Measurements from ENCODE around the gene RGCC. TPM values are rescaled to one million over a fixed set of nuclear protein-coding genes. Genes with fewer than 3 reads are reported as not detected.

The RGCC gene
- polyA plus RNA-seq, 2 of the 4 experiments (the other 2 are of a cell fraction): 0.43 to 1.3 TPM

GRCh38 chr13:41455725-41456419 lies 1.5 kb upstream of the RGCC start:
- Histone ChIP-seq H3K4me3 (no peak overlapping the region), H3K27ac (no peak overlapping the region), H3K9me3 (no peaks in the 10 kb centered on the region), H3K4me2 (peak overlapping the region; percentile 38; the same call in 2 of the 3 replicates), H3K4me1 (no peaks in the 10 kb centered on the region)
- TF ChIP-seq BHLHE40 (IDR thresholded peaks at IDR 0.05; ENCODE audit: low read depth, low read length): no peak
- no peak for TF ChIP-seq EHF (CRISPR knock-in tag; IDR thresholded peaks at IDR 0.05)
- no peak for TF ChIP-seq HDAC2 (IDR thresholded peaks at IDR 0.05)
- TF ChIP-seq KDM1A (IDR thresholded peaks at IDR 0.05; ENCODE audit: low read depth): no peak
- TF ChIP-seq RCOR1 (IDR thresholded peaks at IDR 0.05; ENCODE audit: low read depth, low read length): no peak
- TF ChIP-seq HEYL (CRISPR knock-in tag; IDR thresholded peaks at IDR 0.05): no peak
- no peak for TF ChIP-seq ZFP36 (IDR thresholded peaks at IDR 0.05; ENCODE audit: borderline replicate concordance, partially characterized antibody)
- TF ChIP-seq POLR2AphosphoS2 (conservative IDR thresholded peaks at IDR 0.05; ENCODE audit: low read length): no peak
- TF ChIP-seq RFX5 (IDR thresholded peaks at IDR 0.05): no peak
- no peak for TF ChIP-seq EHMT2 (IDR thresholded peaks at IDR 0.05; ENCODE audit: low read depth)
- TF ChIP-seq FOSB (CRISPR knock-in tag; IDR thresholded peaks at IDR 0.05): no peak
- no peak for TF ChIP-seq KDM5A (IDR thresholded peaks at IDR 0.05)
- TF ChIP-seq PHF8 (IDR thresholded peaks at IDR 0.05; ENCODE audit: borderline replicate concordance, low read depth): no peak
- TF ChIP-seq CHD2 (IDR thresholded peaks at IDR 0.05; ENCODE audit: low read length, partially characterized antibody): no peak
- peak in 1 of 2 experiments; percentile 36 for DNase-seq (ENCODE audit: low read depth in 1 of 2, low spot score in 1 of 2)
- POLR2A ChIA-PET: no interaction called here
- CTCF ChIA-PET: no interaction called here
- WGBS (ENCODE audit: missing lambda C conversion rate): 39% methylated on average over 19 of the region's 19 CpGs
- FAIRE-seq: no peak
- peak in 1 of 2 experiments; percentile 28; a peak in 2 of 6 replicates for ATAC-seq

GRCh38 chr13:41457589-41458186 lies 338 bp downstream of the RGCC start:
- WGBS (ENCODE audit: missing lambda C conversion rate): 57% methylated on average over 10 of the region's 56 CpGs
- CTCF ChIA-PET: interaction anchor here (1.3 kb wide), 1 partner anchor 11 kb away, joined by 3 read pairs; no protein-coding TSS in a partner anchor
- peak in 1 of 2 experiments; percentile 13; a peak in 3 of 6 replicates for ATAC-seq

More at GRCh38 chr13:41457589-41458186, 338 bp downstream of the RGCC start:
- Histone ChIP-seq H3K4me3 (peak overlapping the region; percentile 62), H3K4me2 (peak overlapping the region; percentile 98), H3K4me1 (no peaks in the 10 kb centered on the region), H3K9me3 (no peaks in the 10 kb centered on the region), H3K27ac (peak overlapping the region; percentile 65 to 87)
- POLR2A ChIA-PET: no interaction called here
- no peak for TF ChIP-seq NPAS2 (CRISPR knock-in tag; IDR thresholded peaks at IDR 0.05; ENCODE audit: borderline replicate concordance)
- no peak for TF ChIP-seq BHLHE40 (IDR thresholded peaks at IDR 0.05; ENCODE audit: low read depth, low read length)
- no peak for TF ChIP-seq JUNB (IDR thresholded peaks at IDR 0.05)
- TF ChIP-seq ZFP36 (IDR thresholded peaks at IDR 0.05; ENCODE audit: borderline replicate concordance, partially characterized antibody): no peak
- no peak for TF ChIP-seq CHD2 (IDR thresholded peaks at IDR 0.05; ENCODE audit: low read length, partially characterized antibody)
- TF ChIP-seq JUN (IDR thresholded peaks at IDR 0.05): no peak
- TF ChIP-seq MYC (IDR thresholded peaks at IDR 0.05; ENCODE audit: borderline replicate concordance, low read length): no peak
- TF ChIP-seq HOXB13 (CRISPR knock-in tag; IDR thresholded peaks at IDR 0.05; ENCODE audit: low read depth): no peak
- TF ChIP-seq RCOR1 (IDR thresholded peaks at IDR 0.05; ENCODE audit: low read depth, low read length): no peak
- TF ChIP-seq RFX5 (IDR thresholded peaks at IDR 0.05): no peak
- TF ChIP-seq RNF2 (IDR thresholded peaks at IDR 0.05; ENCODE audit: borderline replicate concordance, low read depth): no peak
- TF ChIP-seq RARB (CRISPR knock-in tag; IDR thresholded peaks at IDR 0.05): no peak
- TF ChIP-seq, protein P1, sequence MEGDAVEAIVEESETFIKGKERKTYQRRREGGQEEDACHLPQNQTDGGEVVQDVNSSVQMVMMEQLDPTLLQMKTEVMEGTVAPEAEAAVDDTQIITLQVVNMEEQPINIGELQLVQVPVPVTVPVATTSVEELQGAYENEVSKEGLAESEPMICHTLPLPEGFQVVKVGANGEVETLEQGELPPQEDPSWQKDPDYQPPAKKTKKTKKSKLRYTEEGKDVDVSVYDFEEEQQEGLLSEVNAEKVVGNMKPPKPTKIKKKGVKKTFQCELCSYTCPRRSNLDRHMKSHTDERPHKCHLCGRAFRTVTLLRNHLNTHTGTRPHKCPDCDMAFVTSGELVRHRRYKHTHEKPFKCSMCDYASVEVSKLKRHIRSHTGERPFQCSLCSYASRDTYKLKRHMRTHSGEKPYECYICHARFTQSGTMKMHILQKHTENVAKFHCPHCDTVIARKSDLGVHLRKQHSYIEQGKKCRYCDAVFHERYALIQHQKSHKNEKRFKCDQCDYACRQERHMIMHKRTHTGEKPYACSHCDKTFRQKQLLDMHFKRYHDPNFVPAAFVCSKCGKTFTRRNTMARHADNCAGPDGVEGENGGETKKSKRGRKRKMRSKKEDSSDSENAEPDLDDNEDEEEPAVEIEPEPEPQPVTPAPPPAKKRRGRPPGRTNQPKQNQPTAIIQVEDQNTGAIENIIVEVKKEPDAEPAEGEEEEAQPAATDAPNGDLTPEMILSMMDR (IDR thresholded peaks at IDR 0.05): no peak
- TF ChIP-seq HEYL (CRISPR knock-in tag; IDR thresholded peaks at IDR 0.05): no peak
- no peak for TF ChIP-seq FOXS1 (CRISPR knock-in tag; IDR thresholded peaks at IDR 0.05)
- TF ChIP-seq POLR2AphosphoS2 (conservative IDR thresholded peaks at IDR 0.05; ENCODE audit: low read length): no peak
- TF ChIP-seq HDAC2 (IDR thresholded peaks at IDR 0.05): no peak
- no peak for DNase-seq (ENCODE audit: low read depth in 1 of 2, low spot score in 1 of 2)
- FAIRE-seq: no peak
